HL-60 (cell line): Measurements from ENCODE around the gene IFITM2.

Source experiments
- CTCF ChIP-seq: IDR thresholded peaks from one replicate; pipeline ENCODE4 v1.5.1; 2011; ENCODE audit warnings: low read length, control low read depth, inconsistent platforms; ENCODE audit not compliant: insufficient read depth
- GABPA ChIP-seq: IDR thresholded peaks from 2 replicates; pipeline ENCODE4 v1.6.1; 2012; ENCODE audit warnings: low read depth
- POLR2AphosphoS5 ChIP-seq: IDR thresholded peaks from 2 replicates; pipeline ENCODE4 v1.6.1; 2012; ENCODE audit warnings: low read depth
- REST ChIP-seq: IDR thresholded peaks from 2 replicates; pipeline ENCODE4 v1.6.1; 2012; ENCODE audit warnings: low read depth; ENCODE audit not compliant: insufficient replicate concordance

GRCh38 chr11:306645-307371 is 808 bp upstream of the IFITM2 start:
- TF ChIP-seq CTCF (no peak), POLR2AphosphoS5 (no peak), GABPA (no peak), REST (no peak)
